Midbrain (tissue), 1 donor: ENCODE measurements around the gene PSMD13.

Experiments
- DNase-seq: peaks from one replicate; lab custom pipeline; 2025; lab: John Stamatoyannopoulos, UW

PSMD13 gene

DNA sequence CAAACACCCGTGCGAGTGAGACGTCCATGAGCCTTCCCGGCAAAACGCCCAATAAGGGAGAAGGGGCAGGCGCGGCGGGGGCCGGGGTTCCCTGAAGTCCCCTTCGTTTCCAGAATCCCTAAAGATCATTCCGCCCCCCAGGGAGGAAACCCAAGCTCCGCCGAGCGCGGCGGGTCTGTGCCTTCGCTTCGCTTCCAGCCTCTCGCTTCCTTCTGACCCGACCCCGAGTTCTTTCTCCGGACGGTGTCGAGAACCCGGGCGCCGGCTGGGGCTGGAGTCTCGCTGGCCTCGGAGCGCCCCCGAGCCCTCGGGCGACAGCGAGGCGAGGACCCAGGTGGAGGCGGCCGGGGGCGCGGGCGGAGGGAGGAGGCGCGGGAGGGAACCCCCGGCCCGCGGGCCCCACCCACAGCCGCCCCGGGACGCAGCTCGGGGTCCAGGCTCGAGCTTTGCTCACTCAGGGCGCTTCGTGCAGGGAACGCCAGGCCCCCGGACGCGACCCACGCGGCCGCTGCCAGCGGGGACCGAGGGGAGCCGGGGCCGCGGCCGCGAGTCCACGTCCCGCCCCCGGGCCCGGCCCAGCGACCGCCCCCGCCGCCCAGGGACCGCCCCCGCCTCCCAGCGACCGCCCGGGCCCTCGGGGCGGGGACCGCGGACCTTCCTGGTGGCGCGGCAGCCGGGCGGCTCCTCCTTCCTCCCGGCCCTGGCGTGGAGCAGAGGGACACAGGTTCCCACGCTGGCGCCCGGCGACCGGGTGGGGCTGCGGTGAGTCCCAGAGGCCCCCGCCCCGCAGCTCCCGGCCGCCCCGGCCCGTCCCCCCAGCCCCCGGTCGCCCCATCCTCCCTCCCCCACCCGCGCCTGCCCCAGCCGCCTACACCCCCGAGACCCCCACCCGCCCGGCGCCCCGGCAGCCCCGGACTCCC lies 52.0 kb downstream of the PSMD13 start, which contains the start of gene PGGHG:
Gene PGGHG (plus strand): TSS at position 649 of the 920 bp plus-strand sequence. CDS start 691 bp downstream, outside the sequence.
- DNase-seq: no peak

DNA sequence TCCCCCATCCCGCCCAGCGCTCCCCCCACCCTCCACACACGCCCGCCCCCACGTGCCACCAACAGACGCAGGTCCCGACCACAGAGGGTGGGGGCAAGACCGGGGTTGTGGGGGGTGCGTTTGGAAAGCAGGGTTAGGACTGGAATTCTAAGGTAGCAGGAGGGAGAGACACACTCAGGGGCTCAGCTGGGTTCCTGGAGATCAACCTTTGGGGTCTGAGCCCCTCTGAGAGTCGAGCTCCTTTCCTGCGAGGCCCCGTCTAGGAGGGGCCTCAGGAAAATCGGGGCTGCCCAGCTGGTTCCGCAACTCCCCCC lies 52.6 kb downstream of the PSMD13 start:
- no peak for DNase-seq

DNA sequence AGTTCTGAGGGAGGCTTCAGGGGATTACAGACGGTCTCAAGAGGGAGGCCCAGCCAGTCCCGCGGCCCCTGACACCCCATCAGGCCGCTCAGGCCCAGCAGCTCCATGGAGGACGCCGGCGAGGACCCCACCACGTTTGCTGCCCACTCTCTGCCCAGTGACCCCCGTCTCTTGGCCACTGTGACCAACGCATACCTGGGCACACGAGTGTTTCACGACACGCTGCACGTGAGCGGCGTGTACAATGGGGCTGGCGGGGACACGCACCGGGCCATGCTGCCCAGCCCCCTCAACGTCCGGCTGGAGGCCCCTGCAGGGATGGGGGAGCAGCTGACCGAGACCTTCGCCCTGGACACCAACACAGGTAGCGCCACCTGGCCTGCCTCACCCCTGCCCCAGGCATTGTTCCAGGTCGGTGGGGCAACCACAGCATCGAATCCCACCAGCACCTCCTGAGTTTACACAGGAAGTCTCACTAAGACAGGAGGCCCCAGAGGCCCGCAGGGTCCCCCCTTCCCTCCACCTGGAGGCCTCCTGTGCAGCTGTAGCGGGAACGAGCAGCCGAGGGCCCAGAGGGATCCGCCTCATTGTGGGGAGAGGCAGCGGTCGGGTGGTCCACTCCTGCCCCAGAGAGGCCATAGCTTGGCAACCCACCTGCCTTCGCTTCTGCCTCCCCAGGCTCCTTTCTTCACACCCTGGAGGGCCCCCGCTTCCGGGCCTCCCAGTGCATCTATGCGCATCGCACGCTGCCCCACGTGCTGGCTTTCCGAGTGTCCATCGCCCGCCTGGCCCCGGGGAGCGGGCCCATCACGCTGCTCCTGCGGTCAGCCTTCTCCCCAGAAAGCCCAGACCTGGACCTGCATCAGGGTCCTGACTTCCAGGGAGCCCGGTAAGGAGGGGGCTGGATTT lies 53.2 kb downstream of the PSMD13 start:
- no peak for DNase-seq

DNA sequence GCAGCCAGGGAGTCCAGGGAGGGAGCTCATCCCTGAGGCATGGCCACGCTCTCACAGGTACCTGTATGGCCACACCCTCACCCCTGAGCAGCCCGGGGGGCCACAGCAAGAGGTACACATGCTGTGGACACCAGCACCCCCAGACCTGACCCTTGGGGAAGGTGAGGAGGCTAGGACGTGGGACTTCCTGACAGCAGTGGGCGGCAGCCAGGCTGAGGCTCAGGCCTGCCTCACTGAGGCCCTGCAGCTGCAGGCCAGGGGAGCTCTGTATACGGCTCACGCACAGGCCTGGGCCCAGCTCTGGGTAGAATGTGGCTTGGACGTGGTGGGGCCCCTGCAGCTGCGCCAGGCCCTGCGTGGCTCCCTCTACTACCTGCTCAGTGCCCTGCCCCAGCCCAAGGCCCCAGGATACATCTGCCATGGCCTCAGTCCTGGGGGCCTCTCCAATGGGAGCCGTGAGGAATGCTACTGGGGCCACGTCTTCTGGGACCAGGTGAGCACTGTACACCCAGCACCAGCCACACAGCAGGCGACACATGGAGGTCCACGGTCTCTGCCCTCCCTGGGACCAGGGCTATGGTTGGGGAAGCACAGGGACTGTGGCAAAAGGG lies 54.0 kb downstream of the PSMD13 start:
- no peak for DNase-seq

DNA sequence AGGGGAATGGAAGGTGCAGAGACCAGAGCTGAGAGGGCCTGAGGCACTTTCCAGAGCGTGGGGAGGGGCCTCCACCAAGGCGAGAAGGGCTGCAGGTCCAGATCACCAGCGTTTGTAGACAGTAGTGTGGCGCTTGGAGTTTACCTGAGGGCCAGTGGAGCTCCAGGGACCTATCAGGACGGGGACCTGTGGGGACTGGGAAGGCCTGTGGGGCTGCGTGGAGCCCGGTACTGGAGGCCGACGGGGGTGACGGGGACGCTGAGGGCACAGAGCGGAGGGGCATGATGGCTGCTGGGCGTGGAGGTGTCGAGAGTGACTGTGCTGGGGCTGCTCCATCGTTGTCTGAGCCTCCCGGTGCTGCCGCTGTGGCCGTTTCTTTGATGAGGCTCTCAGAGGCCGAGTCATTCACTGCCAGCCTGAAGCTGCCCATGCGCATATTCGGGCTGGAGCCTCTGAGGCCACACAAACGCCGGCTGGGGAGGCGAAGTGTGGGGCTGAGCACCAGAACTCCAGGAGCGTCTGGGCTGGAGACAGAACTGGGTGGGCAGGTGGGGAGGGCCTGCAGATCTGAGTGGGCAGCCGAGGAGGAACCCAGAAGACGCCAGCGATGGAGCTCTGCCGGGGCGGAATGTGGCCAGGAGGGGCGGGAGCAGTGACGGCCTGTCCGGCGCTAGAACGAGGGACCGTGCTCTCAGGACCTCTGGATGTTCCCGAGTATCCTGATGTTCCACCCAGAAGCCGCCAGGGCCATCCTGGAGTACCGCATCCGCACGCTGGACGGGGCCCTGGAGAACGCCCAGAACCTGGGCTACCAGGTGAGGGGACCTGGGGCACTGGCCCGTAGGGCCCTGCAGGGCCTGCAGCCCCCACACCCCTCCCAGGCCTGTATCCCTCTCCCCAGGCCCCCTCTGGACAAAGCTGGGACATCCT lies 54.8 kb downstream of the PSMD13 start:
- no peak for DNase-seq

DNA sequence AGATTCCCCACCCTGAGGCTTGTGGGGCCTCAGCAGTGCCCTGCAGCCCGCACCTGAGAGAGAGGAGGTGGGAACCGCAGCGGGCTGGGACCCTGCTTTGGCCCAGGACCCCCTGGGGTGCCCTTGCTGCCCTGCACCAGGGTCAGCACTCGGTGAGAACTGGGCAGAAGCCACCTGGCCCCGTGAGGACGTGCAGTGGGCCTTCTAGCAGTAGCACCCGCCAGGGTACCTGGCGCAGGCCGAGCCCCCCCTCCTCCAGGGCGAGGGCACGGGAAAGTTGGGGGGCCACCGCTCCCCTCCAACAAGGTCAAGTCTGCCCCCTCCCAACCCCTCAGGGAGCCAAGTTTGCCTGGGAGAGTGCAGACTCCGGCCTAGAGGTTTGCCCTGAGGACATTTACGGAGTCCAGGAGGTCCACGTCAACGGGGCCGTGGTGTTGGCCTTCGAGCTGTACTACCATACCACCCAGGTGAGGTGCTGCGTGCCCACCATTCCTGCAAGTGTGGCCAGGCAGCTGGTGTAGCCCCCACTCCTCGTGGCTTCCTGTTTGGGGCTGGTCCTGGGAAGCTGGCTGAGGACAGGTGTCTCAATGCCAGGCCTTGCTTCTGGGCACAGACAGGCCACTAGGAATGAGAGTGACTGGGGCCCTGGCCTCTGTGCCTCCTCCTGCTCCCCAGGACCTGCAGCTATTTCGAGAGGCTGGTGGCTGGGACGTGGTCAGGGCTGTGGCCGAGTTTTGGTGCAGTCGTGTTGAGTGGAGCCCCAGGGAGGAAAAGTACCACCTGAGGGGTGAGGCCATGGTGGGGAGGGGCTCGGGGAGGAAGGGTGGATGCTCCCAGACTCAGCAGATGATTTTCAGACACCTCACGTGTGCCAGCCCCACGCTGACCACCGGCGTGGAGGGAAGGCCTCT lies 55.7 kb downstream of the PSMD13 start:
- DNase-seq: no peak

DNA sequence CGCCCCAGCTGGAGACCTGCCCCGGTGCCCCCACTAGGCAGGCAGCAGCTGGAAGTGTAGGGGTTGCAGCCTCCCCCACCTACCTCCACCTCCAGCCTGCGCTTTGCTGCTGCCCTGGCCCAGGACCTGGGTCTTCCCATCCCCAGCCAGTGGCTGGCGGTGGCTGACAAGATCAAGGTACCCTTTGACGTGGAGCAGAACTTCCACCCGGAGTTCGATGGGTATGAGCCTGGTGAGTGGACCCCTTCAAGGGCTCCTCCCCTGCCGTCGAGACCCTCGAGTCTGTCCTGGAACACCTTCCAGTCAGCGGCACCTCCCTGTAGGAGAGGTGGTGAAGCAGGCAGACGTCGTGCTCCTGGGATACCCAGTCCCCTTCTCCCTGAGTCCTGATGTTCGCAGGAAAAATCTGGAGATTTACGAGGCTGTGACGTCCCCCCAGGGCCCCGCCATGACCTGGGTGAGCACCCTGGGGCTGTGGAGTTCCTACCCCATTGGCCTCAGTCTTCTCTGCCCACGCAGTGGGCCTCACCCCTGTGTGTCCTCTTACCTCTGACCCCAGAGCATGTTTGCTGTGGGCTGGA lies 56.6 kb downstream of the PSMD13 start:
- no peak for DNase-seq

DNA sequence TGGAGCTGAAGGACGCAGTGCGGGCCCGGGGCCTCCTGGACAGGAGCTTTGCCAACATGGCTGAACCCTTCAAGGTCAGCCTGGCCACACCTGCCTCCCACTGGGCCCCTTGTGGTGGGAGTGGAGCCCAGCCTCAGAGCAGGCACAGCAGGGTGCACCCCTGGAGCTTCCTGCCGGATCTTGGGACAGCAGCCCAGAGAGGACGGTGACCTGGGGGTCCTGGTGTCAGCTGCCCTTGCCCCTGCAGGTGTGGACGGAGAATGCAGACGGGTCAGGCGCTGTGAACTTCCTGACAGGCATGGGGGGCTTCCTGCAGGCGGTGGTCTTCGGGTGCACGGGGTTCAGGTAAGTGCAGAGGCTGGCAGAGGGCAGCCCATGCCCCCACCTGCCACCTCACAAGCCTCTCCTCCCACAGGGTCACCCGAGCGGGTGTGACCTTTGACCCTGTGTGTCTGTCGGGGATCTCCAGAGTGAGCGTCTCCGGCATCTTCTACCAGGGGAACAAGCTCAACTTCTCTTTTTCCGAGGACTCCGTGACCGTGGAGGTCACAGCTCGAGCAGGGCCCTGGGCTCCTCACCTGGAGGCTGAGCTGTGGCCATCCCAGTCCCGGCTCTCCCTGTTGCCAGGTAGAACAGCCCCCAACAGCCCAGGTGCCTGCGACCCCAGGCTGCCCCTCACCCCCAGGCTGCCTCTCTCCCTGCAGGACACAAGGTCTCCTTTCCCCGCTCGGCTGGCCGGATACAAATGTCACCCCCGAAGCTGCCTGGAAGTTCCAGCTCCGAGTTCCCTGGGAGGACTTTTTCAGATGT lies 57.3 kb downstream of the PSMD13 start:
- DNase-seq: no peak

DNA sequence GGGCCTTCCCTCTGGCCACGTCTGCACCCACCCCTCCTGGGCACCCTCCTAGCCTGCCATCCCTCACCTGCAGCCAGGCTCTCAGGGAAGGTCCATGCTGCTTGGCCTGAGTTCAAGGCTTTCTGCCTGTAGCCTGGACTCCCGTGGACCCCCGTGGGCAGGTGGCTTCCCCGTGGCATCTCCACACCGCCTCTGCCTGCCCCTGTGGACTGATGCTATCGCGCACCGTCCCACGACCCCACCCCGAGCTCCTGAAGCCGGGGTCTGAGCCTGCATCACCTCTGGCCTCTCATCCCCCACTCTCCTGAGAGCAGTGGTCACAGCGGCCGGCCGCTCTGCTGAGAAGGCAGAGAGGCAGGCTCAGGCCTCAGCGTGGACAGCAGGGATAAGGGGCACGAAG lies 58.0 kb downstream of the PSMD13 start:
- no peak for DNase-seq

DNA sequence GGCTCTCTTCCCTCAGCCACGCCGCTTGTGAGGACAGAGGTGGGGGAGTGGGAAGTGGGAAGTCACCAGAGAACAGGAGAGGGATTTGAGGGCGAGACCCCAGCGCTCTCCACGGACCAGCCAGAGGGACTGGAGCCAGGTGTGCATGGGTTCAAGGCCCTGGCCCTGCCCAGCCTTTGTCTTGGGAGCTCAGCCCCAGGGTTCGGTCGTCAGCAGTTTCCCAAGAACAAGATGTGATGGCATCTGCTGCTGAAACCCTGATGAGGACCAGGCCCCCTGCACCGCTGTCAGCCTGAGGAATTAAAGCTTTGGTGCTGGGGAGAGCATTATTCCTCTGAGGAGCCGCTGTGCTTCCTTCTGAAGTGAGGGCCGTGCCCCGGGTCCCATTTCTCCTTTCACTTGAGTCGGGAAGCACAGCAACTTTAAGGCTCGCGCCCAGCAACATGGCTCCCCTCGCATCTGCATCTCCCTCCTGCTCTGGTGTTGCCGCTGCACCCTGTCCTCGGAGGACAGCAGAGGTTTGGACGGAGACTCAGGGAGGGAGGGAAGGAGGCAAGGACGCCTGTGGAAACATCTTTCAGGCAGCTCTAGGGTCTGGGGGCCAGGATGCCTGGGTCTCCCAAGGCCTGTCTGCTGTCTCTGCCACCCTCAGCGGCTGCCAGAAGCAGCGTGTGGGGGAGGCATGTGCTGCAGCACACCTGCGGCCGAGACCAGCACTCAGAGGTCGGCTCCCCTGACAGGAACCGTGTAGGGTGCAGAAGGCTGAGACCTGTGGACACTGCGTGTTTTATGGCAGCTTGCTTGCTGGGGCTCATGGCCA lies 58.8 kb downstream of the PSMD13 start:
- no peak for DNase-seq

DNA sequence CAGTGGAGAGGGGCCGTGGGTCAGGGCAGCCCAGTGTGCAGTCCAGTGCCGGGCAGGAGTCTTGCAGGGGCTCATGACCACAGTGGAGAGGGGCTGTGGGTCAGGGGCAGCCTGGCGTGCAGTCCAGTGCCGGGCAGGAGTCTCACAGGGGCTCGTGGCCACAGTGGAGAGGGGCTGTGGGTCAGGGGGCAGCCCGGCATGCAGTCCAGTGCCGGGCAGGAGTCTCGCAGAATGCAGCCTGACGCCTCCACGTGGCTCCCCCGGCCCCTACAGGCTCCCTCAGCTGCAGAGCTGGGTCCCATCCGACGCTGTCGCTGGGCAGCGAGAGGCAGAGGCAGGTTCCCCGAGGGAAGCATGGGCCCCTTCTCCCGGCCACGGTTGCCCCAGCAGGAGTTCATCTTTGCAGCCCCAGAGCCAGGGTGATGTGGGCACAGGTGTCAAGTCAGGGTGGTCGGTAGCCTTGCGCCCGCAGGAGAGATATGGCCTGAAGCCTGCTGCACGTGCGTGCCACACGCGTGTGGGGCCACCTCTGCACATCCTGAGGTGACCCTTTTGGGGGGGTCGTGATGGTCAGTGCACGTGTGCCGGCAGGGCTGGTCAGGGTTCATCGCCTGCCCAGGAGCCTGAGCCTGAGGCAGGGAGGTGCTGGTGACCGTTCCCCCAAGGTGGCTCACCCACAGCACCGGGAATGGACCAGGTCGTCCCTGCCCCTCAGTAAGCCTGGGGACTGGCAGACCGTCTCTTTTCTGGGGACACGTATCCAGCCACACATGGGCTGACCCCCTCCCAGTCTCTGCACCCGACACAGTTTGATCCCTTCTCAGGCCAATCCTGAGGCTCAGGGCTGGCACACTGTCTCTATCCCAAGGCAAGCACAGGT lies 59.6 kb downstream of the PSMD13 start:
- DNase-seq: no peak

DNA sequence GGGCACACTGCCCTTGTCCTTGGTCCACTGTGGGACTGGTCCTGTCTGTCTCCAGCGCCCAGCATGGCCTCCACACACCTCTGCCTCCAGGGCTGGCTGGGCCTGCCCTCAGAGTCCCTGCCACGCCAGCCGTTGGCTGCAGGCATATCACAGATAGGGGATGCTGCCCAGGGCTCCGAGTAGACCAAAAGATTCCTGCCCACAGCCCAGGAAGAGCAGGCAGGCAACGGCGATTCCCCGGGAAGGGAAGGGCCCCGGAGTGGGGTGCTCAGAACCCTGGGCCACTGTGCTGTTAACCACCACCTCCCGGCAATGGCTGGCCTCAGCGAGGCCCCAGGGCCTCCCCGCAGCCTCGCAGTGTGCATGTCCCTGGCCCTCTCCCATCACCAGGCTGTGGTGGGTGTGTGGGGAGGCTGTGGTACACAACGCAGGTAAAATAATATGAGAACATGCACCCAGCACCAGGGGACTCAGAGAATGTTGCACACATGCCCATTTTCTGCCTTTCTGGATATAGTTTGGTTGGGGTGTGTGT lies 60.3 kb downstream of the PSMD13 start:
- DNase-seq: no peak

DNA sequence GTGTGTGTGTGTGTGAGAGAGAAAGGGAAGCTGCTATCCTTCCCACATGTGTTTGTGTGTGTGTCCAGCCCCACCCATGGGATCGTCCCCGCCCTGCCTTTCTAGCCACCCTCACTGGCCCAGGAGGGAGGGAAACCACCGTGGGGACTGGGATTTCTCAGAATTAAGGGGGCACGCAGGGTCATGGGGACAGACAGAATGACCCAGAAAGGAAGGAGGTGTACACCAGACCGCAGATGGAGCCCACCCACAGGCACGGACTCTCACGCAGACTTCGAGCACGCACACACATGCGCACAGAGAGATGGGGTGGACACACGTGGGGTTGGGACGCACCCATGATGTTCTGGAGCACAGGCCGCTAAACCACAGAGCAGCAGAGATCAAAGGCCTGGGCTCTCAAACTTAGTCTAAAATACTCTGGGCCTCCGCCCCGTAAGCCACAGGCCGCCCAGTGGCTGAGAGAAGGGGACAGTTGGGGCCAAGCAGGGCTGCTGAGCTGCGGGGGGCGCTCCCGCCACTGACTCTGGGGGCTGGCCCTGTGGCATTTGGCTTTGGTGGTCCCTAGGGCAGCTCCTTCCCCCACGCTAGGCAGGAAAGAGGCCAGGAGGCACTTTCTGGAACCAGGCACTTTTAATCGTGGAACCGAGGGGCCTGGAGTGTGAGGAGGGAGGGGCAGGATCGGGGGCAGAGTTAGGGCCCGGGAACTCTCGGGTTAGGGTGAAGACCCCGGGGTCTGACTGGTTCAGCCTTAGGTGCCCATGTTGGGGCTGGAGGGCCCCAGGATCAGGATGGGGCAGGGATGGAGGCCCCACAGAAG lies 61.0 kb downstream of the PSMD13 start:
- no peak for DNase-seq

DNA sequence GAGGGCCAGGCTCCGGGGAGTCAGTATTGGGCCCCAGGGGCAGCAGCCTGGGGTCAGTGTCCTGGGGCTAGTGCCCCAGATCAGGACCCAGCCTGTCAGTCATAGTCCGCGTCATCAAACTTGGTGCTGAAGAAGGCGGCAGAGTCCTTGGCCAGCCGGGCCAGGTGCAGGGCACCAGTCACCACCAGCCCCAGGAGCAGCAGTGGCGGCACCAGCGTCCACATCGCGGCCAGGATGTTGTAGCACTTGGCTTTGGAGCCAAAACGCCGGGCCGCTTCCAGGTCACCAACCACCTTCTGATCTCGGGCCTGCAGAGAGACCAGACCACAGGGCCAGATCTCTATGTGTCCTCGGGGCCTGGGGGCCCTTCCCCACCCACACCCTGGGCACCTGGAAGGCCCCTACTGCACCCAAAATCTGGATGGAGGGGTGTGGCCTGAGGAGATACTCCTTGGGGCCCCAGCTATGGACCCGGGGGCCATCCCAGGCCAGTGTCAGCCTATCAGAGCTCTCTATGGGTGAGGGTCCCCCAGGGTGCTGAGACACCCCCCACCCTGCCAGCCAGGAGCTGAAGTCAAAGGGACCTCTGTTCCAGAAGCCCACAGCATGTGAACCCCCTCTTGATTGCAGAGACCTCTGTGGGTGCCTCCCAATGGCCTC lies 61.8 kb downstream of the PSMD13 start:
- no peak for DNase-seq

DNA sequence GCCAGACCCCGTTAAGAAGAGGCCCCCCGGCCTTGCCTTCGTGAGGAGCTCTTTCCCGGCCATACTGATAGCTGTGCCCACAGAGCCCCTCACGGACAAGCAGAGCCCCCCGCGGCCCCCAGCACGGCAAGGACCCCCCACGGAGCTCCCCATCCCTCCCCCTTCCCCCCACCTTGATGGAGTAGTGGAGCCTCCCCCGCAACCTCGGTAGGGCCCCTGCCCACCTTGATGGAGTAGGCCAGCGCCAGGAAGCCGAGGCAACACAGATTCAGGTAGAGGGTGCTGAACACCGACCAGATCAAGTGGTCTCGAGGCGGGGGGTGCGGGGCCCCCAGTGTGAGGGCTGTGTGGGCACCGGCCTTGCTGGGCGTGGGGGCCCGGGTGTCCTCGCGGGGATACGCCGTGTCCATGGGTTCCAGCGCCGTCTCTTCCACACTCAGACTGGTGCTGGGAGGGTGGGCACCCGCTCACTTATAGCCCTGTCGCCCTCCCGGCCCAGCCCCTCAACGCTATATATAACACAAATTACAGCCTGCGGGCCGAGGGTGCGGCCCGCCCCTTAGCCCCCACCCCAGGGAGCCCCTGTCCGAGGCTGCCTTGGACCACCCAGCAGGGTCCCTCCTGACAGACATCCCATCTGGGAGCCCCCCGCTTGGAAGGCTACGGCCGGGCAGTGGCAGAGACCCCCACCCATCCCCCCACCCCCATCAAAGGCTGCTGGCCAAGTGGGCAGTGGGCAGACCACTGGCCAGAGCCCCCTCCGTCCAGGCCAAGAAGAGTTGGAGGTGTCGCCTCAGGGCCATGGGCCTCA lies 62.5 kb downstream of the PSMD13 start, which contains the start of gene IFITM5:
Gene IFITM5 (minus strand): TSS at position 446 of the 811 bp plus-strand sequence. CDS start 36 bp downstream, at position 410.
- DNase-seq: no peak
